Activated CD4-positive, alpha-beta T cell treated with anti-CD3 and anti-CD28 coated beads, Interleukin-10, Interleukin-2, amounts not matched to agents 100 ng/mL and 50 ng/mL, durations not matched to agents 16 hours and 8 hours (primary cell): ENCODE data around the gene CDH5.

Experiments
- DNase-seq: peaks from one replicate; pipeline ENCODE4 v3.0.0-alpha.2; 2020

Gene CDH5

DNA sequence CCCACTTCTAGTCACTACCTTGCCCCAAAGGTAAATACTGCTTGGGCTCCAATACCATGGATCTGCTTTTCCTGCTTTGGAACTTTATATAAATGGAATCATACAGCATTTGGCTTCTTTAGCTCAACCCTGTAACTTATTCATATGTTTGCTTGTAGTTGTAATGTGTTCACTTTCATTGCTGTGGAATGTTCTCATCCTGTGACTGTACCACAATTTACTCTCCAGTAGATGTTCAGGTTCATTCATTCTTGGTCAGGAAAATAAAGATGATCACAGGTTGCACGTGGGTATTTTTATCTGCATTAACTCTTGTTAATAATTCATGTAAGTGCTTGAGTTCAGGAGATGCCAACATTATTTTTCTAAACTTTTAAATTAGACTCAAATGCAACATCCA lies 53.9 kb downstream of the CDH5 start:
- DNase-seq: no peak

DNA sequence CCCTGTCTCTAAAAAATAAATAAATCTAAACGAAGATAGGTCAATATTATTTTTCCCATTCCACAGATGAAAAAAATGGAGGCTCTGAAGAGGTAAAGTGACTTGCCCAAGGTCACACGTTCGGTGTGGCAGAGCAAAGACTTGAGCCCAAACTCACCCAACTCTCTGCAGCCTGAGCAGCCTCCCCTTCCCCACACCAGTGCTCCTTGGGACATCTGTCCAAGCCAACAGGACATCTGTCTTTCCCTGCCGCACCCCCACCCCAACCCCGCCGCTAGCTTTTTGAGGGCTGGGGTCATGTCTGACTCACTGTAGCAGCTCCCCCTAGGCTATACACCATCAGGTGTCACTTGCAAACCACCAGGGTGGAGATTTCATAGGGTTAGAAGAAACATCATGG lies 55.4 kb downstream of the CDH5 start:
- DNase-seq: no peak

- no peak for DNase-seq
Measured at GRCh38 chr16:66422366-66422765, 55.9 kb downstream of the CDH5 start.

DNA sequence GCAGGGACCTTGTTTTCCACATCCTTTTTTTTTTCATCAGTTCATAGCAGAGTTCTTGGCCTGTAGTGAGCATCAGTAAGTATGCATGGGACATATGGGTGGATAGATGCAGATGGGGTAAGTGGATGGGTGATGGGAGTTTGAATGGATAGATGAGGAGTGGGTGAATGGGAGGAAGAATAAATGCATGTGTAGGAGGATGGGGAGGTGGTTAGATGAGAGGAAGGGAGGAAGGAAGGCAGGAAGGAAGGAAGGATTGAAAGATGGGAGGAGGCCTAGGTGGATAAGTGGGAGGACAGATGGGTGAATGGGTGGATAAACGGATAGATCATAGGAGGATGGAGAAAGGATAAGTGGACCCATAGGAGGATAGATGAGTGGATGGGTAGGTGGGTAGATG lies 56.7 kb downstream of the CDH5 start:
- no peak for DNase-seq

DNA sequence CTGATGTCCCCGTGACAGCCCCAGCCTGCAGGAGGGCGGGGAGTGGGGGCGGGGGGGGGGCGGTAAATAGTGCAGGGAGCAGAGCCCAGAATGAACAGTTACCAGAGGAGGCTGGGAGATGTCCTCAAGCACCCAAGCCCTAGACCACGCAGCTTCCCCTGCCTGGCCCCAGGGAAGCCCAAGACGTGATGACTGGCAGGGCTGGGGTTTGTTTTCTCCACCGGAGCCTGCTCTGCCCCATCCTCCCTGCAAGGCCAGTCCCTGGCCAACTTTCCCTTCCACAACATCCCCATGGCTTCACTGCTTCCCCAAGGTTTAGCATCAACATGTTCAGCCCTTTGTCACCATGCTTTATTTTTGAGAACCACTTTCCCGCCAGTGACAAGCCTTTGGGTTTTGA lies 59.2 kb downstream of the CDH5 start:
- DNase-seq: no peak

GRCh38 chr16:66426112-66427035 lies 59.9 kb downstream of the CDH5 start:
- DNase-seq: no peak

GRCh38 chr16:66427036-66427860 lies 60.8 kb downstream of the CDH5 start, which contains the start of gene BEAN1:
Gene BEAN1, plus strand, starts transcription at chr16:66427295. Its CDS starts 10,382 bp downstream, at chr16:66437677.
- no peak for DNase-seq

DNA sequence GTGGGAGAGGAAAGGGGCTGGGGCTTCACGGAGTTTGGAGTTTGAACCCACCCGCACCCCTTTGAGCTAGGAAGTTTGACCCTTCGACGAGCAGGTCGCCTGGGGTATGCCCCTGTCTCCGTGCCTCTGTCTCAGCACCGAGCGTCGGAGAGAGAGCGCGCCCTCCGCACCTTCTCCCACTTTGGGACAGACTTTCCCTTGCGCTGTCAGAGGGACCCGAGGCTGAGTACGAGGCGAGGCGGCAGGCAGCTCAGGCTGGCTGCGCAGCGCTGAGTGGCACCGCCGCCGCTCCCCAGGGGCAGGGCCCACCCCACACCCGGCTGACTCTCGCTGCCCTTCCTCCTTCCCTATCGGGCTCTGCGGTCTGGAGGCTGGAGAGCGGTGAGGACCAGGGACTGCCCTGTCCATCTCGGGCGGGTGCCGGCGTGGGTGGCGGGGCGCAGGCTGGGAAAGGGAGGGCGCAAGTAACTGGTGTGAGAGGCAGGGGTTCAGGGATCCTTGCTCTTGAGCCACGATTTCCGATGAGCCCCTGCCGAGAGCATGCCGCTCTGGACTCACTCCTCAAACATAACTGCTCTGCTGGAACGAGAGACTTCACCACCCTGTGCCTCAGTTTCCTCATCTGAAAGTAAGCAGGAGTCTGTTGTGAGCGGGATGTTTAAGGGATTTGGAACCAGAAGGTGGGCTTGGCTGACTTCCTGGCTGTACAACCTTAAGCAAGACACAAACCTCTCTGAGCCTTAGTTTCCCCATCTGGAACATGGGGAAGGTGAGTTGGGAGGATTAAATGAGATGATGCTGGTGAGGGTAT lies 61.6 kb downstream of the CDH5 start:
- no peak for DNase-seq

- no peak for DNase-seq
Measured at GRCh38 chr16:66428682-66429251, 62.3 kb downstream of the CDH5 start.

DNA sequence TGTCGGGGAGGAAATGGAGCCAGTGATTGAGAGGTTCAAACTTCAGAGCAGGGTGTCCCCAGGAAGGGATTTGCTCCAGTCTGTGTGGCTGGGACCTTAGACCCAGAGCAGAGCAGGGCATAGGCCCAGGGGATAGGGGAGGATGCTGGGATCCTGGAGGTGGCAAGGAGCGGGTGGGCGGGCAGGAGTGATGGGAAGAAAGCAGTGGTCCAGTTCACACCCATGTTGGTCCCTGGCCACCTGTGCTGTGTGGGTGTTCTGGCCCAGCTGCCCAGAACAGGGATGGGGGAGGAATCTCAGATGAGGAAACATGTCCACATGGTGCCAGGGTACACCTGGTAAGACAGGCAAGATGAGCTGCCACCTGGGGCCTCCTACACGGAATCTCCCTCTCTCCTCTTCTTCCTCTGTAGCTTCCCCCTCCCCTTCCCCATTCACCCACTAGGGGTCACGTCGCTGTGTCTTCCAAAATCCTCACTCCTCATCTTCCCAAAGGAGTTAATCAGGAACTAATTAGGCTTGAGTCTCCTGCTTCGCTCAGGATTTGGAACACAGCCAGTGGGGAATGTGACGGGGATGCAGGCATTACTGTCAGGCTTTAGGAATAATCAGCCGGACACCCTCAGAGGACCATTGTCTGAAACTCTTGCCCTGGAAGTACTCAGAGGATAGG lies 62.9 kb downstream of the CDH5 start:
- DNase-seq: no peak

- DNase-seq: no peak
Measured at GRCh38 chr16:66430214-66430613, 63.7 kb downstream of the CDH5 start.

DNA sequence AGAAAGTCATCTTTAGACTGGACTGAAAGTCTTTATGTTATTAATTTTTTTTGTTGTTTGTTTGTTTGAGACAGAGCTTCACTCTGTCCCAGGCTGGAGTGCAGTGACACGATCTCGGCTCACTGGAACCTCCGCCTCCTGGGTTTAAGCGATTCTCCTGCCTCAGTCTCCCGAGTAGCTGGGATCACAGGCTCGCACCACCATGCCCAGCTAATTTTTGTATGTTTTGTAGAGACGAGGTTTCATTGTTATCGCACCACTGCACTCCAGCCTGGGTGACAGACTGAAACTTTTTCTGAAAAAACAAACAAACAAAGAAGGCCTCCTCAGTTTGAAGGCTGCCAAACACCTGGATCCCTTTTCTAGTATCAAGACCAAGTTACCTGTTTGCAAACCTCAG lies 65.3 kb downstream of the CDH5 start:
- no peak for DNase-seq

GRCh38 chr16:66432429-66432828 lies 65.9 kb downstream of the CDH5 start:
- no peak for DNase-seq

DNA sequence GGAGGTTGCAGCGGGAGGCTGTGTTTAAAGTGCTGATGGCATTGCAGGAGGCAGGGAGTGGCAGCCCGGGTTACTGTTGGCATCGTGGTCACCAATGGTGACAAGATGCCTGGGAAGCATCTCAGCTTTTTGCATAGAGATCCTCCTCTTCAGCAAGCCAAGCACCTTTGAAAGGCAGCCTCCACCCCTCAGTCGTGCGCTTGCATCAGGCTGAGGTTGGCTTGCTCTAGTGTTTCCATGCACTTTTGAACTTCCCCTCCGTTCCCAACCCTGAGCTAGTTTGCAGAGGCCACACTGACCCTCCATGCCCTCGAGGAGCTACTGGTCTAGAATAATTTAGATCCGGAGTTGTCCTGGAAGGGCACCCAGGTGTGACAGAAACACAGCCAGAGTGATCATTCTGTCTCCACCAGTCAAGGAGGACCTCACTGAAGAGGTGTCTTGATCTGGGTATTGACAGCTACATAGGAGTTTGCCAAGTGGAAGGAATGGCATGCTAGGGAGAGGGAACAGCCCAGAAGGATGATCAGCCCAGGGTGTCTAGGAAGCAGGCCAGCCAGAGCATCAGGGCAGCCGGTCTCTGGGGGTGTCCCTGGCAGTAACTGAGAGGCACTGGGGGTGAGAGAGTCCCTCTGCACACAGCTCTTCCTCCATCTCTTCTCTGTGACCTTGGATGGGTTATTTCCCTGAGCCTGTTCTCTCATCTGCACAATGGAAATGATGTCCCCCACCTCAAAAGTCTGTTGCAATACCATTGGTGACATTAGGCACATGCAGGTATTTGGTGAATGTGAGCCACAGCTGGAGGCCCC lies 68.3 kb downstream of the CDH5 start:
- no peak for DNase-seq

DNA sequence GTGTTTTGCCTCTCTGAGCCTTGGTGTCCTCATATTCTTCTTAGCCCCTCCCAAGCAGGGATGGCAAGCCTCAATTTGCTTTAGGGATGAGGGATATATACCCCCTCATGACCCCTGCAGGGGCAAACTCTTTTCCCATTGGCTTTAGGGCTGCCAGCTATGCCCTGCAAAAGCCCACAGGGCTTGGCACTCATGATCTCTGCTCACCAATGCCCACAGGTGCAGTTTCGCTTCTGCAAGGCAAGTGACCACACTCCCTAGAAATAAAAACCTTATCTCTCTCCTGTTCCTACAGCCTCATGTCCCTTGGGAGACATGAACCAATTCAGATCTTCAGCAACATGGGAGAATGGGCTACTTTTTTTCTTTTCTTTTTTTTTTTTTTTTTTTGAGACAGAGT lies 69.4 kb downstream of the CDH5 start:
- no peak for DNase-seq

GRCh38 chr16:66437391-66437945 lies 71.0 kb downstream of the CDH5 start:
- DNase-seq: no peak

DNA sequence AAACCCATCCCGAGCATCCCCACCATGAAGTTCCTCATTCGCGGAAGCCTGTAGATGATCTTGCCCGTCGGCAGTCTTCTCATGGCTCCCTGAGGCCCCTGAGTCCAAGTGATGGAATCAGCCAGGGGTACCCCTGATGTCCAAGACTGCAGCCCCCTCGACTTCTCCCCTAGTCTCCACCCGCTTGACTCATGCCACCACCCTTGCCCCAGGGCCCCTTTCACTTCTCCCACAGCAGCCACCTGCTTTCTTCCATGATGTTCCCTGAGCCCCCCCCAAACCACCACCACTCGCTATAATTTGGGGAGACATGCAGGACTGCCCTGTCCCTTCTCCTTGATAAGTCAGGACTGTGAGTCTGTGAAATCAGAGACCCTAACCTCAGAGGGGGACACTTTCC lies 72.0 kb downstream of the CDH5 start:
- DNase-seq: no peak

DNA sequence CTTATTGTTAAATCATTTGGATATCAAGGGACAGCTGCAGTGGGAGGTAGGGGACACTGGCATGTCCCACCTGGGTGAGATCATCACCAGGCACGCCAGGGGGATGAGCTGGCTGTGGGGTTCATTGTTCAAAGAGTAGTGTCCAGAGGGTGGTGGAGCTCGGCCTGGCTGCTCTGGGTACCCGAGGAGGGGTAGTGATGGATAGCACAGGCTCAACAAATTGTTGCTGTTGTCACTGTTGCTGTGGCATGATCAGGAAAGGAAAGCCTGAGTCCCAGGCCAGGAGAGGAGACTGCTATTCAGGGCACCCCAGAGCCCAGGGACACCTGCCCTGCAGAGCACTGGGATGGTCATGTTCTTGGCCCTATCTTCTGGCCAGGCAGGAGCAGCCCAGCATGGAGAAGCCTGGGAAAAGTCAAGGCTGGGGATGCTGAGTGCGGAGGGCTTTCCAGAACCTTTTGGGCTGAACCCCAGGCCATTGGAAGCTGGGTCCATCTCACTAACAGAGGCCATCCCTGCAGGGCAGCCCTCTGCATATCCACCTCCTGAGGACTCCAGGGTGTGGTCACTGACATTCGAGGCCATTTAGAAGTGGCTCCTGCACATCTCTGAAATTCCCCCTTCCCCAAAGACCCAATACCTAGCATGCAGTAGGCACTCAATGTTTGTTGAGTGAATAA lies 72.7 kb downstream of the CDH5 start:
- DNase-seq: no peak

- DNase-seq: no peak
Measured at GRCh38 chr16:66440271-66440802, 73.8 kb downstream of the CDH5 start.

DNA sequence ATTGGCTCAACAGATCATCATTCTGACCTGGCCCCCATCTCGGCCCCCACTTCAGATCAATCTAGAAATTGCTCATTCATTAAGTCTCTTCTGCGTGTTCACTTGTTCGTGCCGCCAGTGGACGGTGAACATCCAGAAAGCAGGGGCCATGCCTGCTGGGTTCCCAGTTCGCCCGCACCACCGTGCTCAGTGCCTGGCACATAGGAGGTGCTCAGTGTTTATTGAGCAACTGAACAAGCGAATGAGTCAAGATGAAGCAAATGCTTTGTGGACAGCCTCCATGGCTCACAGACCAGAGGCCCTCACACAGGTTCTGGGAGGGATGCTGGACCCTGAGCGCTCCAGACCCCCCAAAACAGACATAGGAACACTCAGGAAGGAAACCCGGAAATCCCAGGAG lies 74.5 kb downstream of the CDH5 start:
- no peak for DNase-seq
